Kidney capillary endothelial cell (primary cell): ENCODE measurements around the gene ODAD2.
"Not testable (repeated sequence)": the region's sequence is repeated elsewhere in the genome, so short reads cannot be mapped to it uniquely, and the experiment has no call there.

Experiments used
- DNase-seq: peaks from one replicate; pipeline ENCODE4 v3.0.0-alpha.2; 2018; ENCODE audit warnings: low spot score

ODAD2 gene

GRCh38 chr10:27998954-27999275, at the start of gene ODAD2:
TSS of gene ODAD2 (minus strand) at chr10:27999079. CDS start at chr10:27995142, 3,937 bp downstream.
- no peak for DNase-seq

GRCh38 chr10:28047061-28047460, 48.2 kb upstream of the ODAD2 start:
- no peak for DNase-seq

- DNase-seq = no peak
Observed at GRCh38 chr10:28046579-28046978, 47.7 kb upstream of the ODAD2 start.

- no peak for DNase-seq
Observed at GRCh38 chr10:28043941-28044340, 45.1 kb upstream of the ODAD2 start.

- no peak for DNase-seq
Observed at GRCh38 chr10:28036587-28036986, 37.7 kb upstream of the ODAD2 start.

GRCh38 chr10:28020993-28021982, 22.4 kb upstream of the ODAD2 start:
- DNase-seq = no peak

- no peak for DNase-seq
Observed at GRCh38 chr10:28020080-28020860, 21.4 kb upstream of the ODAD2 start.

GRCh38 chr10:28014651-28015050, 15.8 kb upstream of the ODAD2 start:
- no peak for DNase-seq

GRCh38 chr10:28012990-28013515, 14.2 kb upstream of the ODAD2 start:
- DNase-seq = no peak

- DNase-seq = no peak
Observed at GRCh38 chr10:28010821-28011220, 11.9 kb upstream of the ODAD2 start.

GRCh38 chr10:28008054-28008453, 9.2 kb upstream of the ODAD2 start:
- DNase-seq = peak; percentile 42

GRCh38 chr10:28001353-28001752, 2.5 kb upstream of the ODAD2 start:
- no peak for DNase-seq

- DNase-seq = no peak
Observed at GRCh38 chr10:27998178-27998953, 513 bp downstream of the ODAD2 start.

- DNase-seq = no peak
Observed at GRCh38 chr10:27997865-27998177, 1.1 kb downstream of the ODAD2 start.

- DNase-seq = no peak
Observed at GRCh38 chr10:27995311-27995710, 3.6 kb downstream of the ODAD2 start.

- not testable (repeated sequence) for DNase-seq
Observed at GRCh38 chr10:27989357-27989756, 9.5 kb downstream of the ODAD2 start.

GRCh38 chr10:27986821-27987220, 12.1 kb downstream of the ODAD2 start:
- no peak for DNase-seq

- no peak for DNase-seq
Observed at GRCh38 chr10:27982875-27983543, 15.9 kb downstream of the ODAD2 start.

GRCh38 chr10:27981744-27982143, 17.1 kb downstream of the ODAD2 start:
- no peak for DNase-seq

GRCh38 chr10:27970795-27971194, 28.1 kb downstream of the ODAD2 start:
- DNase-seq = not testable (repeated sequence)

GRCh38 chr10:27969931-27970330, 28.9 kb downstream of the ODAD2 start:
- DNase-seq = not testable (repeated sequence)
